DND-41 (cell line): ENCODE measurements around the gene NEXN.

Experiments
- ATAC-seq: fragments of 200-7000 bp; cut with Tn5 transposase; 3 replicates; pipeline ENCODE4 v1.9.1; 2021; ENCODE audit warnings: low read depth; ENCODE audit not compliant: insufficient read depth
- DNase-seq: peaks from one replicate; pipeline ENCODE4 v3.0.0-alpha.2; 2020
- H2AFZ ChIP-seq: 2 replicates; pipeline ENCODE4 v1.6.0; 2012; ENCODE audit warnings: low read depth, low read length
- H3K27ac ChIP-seq: 2 replicates; pipeline ENCODE4 v1.5.1; 2012; ENCODE audit warnings: low read length, inconsistent platforms
- H3K27me3 ChIP-seq: fragments of 200-600 bp; sonication (generic); 2 replicates; pipeline ENCODE4 v1.6.0; 2012; ENCODE audit warnings: low read length, mild to moderate bottlenecking, inconsistent platforms; ENCODE audit not compliant: insufficient read depth, poor library complexity
- H3K36me3 ChIP-seq: 2 replicates; pipeline ENCODE4 v1.5.1; 2012; ENCODE audit warnings: low read length, inconsistent platforms; ENCODE audit not compliant: insufficient read depth
- H3K4me1 ChIP-seq: 2 replicates; pipeline ENCODE4 v1.5.1; 2012; ENCODE audit warnings: mild to moderate bottlenecking, low read length; ENCODE audit not compliant: insufficient read depth
- H3K4me2 ChIP-seq: 2 replicates; pipeline ENCODE4 v1.6.0; 2012; ENCODE audit warnings: mild to moderate bottlenecking, moderate library complexity, low read length, inconsistent platforms; ENCODE audit not compliant: insufficient read depth
- H3K4me3 ChIP-seq, 2 experiments: fragments of 200-600 bp in 1 of 2; shearing (Covaris generic) in 1 of 2; 2 replicates each; pipeline ENCODE4 v1.5.1; 2012 to 2016; ENCODE audit warnings: inconsistent platforms in 2 of 2, low read length in 2 of 2, mild to moderate bottlenecking in 2 of 2, low read depth in 1 of 2, moderate library complexity in 1 of 2
- H3K79me2 ChIP-seq: 2 replicates; pipeline ENCODE4 v1.6.0; 2012; ENCODE audit warnings: low read length, inconsistent platforms; ENCODE audit not compliant: insufficient read depth
- H3K9ac ChIP-seq: 2 replicates; pipeline ENCODE4 v1.6.0; 2012; ENCODE audit warnings: low read depth, mild to moderate bottlenecking, inconsistent platforms, low read length, moderate library complexity
- H3K9me3 ChIP-seq: 2 replicates; pipeline ENCODE4 v1.5.1; 2012; ENCODE audit warnings: low read length, moderate library complexity, mild to moderate bottlenecking, inconsistent platforms; ENCODE audit not compliant: insufficient read depth, severe bottlenecking
- H4K20me1 ChIP-seq: 2 replicates; pipeline ENCODE4 v1.6.0; 2012; ENCODE audit warnings: low read length; ENCODE audit not compliant: insufficient read depth
- CTCF ChIP-seq: IDR thresholded peaks from 2 replicates; pipeline ENCODE4 v1.5.1; 2012; ENCODE audit warnings: borderline replicate concordance, low read length, moderate library complexity, mild to moderate bottlenecking; ENCODE audit not compliant: poor library complexity, severe bottlenecking; ENCODE audit errors: extremely low read depth
- EZH2 ChIP-seq: IDR thresholded peaks from 3 replicates; pipeline ENCODE4 v1.6.1; 2012; ENCODE audit warnings: borderline replicate concordance, low read depth, mild to moderate bottlenecking, moderate library complexity, low read length, inconsistent platforms; ENCODE audit not compliant: severe bottlenecking

Gene NEXN

DNA sequence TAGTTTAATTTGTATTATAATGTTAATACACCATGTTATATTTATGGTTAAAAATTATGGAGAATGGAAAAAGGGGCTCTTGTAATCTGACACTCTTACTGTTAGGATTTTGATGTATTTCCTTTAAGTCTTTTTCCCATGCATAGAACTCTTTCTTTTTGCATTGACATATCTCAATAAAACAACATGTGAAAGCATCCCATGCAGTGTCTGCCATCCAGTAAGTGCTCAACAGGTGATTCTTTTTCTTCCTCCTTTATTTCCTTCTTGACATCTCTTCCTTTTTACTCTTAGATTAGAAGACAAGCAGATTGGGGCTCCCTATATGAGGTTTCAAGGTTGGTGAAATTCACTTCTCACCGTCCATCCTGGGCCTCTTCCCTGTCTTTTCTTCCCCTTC, 2.8 kb downstream of the NEXN start:
- no peak overlapping the region for H3K9ac ChIP-seq
- H3K79me2 ChIP-seq = no peaks in the 10 kb centered on the region
- no peak overlapping the region for H2AFZ ChIP-seq
- no peaks in the 10 kb centered on the region for H3K4me1 ChIP-seq
- no peak overlapping the region for H3K4me2 ChIP-seq
- ATAC-seq (no peak), DNase-seq (no peak)
- H3K36me3 ChIP-seq = no peaks in the 10 kb centered on the region
- no peaks in the 10 kb centered on the region for H3K27me3 ChIP-seq
- no peak overlapping the region for H3K27ac ChIP-seq
- no peak overlapping the region for H3K4me3 ChIP-seq
- H4K20me1 ChIP-seq = no peaks in the 10 kb centered on the region
- H3K9me3 ChIP-seq = no peaks in the 10 kb centered on the region
- no peak for TF ChIP-seq CTCF
- TF ChIP-seq EZH2 = no peak

GRCh38 chr1:77899647-77900320, 11.4 kb downstream of the NEXN start:
- Histone ChIP-seq H4K20me1 (no peaks in the 10 kb centered on the region), H3K27me3 (no peaks in the 10 kb centered on the region), H3K4me3 (no peak overlapping the region), H3K27ac (no peak overlapping the region), H3K9ac (no peak overlapping the region), H3K4me1 (no peaks in the 10 kb centered on the region), H2AFZ (no peak overlapping the region), H3K79me2 (no peaks in the 10 kb centered on the region), H3K9me3 (no peaks in the 10 kb centered on the region), H3K4me2 (no peak overlapping the region), H3K36me3 (no peaks in the 10 kb centered on the region)
- TF ChIP-seq CTCF (no peak), EZH2 (no peak)
- ATAC-seq = no peak
- no peak for DNase-seq

DNA sequence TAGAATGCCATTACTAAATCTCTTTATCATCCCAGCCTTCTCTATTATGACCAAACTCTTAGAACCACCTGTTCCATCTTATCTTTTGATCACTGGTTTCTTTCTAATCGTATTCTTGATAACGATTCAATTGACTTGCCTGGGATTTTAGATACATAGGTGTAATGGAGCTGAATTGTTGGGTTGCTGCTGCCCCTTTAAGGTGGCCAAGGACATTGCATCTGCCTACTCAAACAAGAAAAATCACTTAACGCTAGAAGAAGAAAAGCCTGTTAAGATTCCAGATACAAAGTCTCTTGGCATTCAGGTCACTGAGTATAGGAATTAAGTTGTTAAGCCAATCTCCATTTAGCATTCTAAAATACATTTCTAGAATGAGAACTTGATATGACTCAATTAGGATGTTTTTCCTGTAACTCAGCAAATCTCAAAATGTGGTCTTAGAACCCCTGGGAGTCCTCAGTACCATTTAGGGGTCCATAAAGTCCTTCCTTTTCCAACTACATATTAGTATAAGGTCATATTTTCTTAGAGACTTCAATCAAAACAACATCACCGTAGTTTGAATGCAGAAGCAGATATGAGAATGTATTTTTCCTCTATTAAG, 12.4 kb downstream of the NEXN start:
- ATAC-seq = peak; percentile 69; the same call in 2 of the 3 replicates
- no peak overlapping the region for H3K9ac ChIP-seq
- no peak overlapping the region for H3K4me3 ChIP-seq
- H2AFZ ChIP-seq = no peak overlapping the region
- no peaks in the 10 kb centered on the region for H3K9me3 ChIP-seq
- no peak overlapping the region for H3K4me2 ChIP-seq
- no peaks in the 10 kb centered on the region for H3K36me3 ChIP-seq
- DNase-seq = peak; percentile 22
- H4K20me1 ChIP-seq = no peaks in the 10 kb centered on the region
- no peaks in the 10 kb centered on the region for H3K4me1 ChIP-seq
- no peaks in the 10 kb centered on the region for H3K79me2 ChIP-seq
- no peaks in the 10 kb centered on the region for H3K27me3 ChIP-seq
- no peak overlapping the region for H3K27ac ChIP-seq
- TF ChIP-seq CTCF (peak; percentile 68), EZH2 (no peak)
